Choroid plexus epithelial cell (primary cell): ENCODE results near the gene FOXN4.

Source experiments
- DNase-seq: peaks from one replicate; pipeline ENCODE4 v3.0.0-alpha.2; 2010; ENCODE audit warnings: low read depth
- H3K4me3 ChIP-seq: 2 replicates; pipeline ENCODE4 v1.5.1; 2011; ENCODE audit warnings: low read depth, mild to moderate bottlenecking, control low read depth, low read length, moderate library complexity
- TF ChIP-seq, protein P1 (sequence below): conservative IDR thresholded peaks from 2 replicates; pipeline ENCODE4 v1.5.1; 2011; ENCODE audit warnings: low read depth, mild to moderate bottlenecking, control low read depth, inconsistent platforms, low read length, moderate library complexity

The FOXN4 gene

DNA sequence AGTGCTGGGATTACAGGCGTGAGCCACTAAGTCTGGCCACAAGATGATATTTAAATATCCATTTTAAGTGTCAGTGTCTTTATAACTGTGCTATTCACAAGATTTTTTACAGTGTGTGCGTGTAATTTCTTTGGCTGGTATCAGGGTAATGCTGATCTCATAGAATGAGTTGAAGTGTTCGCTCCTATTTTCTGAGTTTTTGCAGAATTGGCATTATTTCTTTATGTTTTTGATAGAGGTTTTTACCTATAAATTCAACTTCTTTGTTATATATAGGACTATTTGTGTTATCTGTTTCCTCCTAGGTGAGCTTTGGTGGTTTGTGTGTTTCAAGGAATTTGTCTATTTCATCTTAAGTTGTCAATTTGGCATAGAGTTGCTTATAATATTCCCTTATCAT lies 45.6 kb downstream of the FOXN4 start:
- TF ChIP-seq, protein P1, sequence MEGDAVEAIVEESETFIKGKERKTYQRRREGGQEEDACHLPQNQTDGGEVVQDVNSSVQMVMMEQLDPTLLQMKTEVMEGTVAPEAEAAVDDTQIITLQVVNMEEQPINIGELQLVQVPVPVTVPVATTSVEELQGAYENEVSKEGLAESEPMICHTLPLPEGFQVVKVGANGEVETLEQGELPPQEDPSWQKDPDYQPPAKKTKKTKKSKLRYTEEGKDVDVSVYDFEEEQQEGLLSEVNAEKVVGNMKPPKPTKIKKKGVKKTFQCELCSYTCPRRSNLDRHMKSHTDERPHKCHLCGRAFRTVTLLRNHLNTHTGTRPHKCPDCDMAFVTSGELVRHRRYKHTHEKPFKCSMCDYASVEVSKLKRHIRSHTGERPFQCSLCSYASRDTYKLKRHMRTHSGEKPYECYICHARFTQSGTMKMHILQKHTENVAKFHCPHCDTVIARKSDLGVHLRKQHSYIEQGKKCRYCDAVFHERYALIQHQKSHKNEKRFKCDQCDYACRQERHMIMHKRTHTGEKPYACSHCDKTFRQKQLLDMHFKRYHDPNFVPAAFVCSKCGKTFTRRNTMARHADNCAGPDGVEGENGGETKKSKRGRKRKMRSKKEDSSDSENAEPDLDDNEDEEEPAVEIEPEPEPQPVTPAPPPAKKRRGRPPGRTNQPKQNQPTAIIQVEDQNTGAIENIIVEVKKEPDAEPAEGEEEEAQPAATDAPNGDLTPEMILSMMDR: no peak
- DNase-seq: no peak
- no peak overlapping the region for H3K4me3 ChIP-seq

DNA sequence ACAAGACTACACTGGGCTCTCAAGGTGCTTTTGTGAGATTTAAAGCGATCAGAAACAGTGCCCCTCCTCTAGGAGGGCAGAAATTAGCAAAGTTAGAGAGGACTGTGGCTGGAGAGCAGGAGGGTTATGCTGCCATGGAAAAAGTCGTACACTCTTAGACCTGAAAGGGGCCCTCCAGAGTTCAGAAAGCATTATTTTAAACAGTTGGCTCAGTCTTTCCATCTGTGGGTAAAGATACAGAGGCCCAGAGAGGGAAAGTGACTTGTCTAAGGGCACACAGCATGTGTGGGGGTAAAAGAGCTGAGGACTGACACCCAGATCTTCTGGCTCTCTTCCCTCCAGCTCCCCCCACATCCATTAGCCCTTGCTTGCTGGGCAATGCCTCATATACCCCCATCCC lies 47.1 kb downstream of the FOXN4 start:
- no peak overlapping the region for H3K4me3 ChIP-seq
- DNase-seq: no peak
- TF ChIP-seq, protein P1: no peak

DNA sequence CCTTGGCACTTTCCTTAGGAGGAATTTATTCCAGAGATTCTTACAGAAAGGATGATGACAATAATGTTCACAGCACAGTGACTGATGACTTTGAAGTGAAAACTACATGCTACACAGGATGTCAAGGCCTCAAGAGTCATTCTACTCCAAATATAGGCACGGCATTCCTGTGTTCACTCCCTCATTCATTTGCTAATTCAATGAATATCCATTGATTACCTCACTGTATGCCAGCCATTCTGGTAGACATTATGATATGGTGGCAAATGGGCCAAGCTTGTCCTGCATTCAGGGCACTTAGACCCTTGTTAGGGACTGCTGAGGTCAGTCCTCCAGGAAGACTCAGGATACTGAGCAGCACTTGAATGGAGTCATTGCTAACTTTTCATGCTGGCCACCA lies 48.0 kb downstream of the FOXN4 start:
- DNase-seq: no peak
- TF ChIP-seq, protein P1: no peak
- no peak overlapping the region for H3K4me3 ChIP-seq

DNA sequence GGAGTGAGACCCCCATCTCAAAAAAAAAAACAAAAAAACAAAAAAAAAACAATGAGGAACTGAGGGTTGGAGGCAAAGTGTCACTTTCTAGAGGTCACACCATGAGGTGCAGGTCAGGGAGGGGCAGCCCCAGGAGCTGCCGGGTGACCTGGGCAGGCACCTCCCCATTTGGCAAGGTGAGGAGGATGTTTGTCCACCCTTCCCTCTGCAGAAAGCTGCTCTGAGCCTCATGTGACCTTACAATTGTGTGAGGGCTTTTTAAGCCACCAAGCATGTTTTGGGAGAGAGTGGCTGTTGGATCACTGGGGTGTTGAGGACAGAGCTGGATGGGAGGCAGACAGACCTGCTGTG lies 49.6 kb downstream of the FOXN4 start:
- TF ChIP-seq, protein P1: no peak
- no peak for DNase-seq
- H3K4me3 ChIP-seq: no peak overlapping the region

DNA sequence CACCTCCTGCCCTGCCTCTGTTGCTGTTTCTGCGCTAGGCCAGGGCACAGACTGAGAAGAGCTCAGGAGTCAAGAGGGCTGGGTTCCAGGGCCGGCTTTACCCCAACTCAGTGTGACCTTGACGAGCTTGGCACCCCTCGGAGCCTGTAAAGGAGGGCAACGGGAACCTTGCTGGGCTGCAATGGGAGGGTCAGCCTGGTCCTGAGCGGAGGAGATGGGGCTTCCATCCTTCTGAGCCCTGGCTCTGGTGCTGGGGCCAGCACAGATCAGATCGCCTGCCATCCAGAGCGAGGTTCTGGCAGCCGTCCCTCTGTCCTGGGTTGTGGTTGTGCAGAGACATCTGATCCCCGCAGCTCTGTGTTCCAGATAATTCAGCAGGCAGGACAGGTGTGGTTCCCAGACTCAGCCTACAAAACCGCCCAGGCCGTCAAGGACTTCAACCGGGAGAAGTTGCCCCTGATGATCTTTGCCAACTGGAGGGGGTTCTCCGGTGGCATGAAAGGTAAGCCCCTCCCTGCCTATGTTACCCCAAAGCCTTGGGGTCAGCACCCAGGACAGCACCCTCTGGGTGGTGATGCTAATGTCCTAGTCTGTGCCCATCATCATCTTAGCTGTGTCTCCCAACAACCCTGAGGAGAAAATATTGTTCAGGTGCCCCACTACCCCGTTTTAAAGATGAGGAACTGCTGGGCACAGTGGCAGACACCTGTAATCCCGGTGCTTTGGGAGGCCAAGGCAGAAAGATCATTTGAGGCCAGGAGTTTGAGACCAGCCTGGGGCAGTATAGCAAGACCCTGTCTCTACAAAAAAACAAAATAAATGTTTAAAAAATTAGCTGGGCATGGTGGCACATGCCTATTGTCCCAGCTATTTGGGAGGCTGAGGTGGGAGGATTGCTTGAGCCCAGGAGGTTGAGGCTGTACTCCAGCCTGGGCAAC lies 50.2 kb downstream of the FOXN4 start:
- TF ChIP-seq, protein P1: no peak
- no peak overlapping the region for H3K4me3 ChIP-seq
- no peak for DNase-seq

DNA sequence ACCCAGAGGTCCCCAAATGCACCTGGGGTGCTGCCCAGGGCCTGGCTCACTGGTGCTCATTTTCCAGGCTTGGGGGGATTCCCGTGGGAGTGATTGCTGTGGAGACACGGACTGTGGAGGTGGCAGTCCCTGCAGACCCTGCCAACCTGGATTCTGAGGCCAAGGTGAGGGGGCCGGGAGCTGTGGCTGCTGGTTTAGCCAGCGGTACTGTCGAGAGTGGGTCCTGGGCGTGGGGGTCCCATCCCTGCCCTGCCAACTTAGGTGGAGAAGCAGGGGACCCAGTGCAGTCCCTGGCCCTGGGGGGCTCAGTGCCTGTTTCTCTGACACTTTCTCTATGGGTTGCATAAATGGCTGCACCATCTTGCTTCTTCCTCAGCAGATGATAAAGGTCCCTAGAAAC lies 50.9 kb downstream of the FOXN4 start:
- no peak overlapping the region for H3K4me3 ChIP-seq
- TF ChIP-seq, protein P1: no peak
- no peak for DNase-seq

DNA sequence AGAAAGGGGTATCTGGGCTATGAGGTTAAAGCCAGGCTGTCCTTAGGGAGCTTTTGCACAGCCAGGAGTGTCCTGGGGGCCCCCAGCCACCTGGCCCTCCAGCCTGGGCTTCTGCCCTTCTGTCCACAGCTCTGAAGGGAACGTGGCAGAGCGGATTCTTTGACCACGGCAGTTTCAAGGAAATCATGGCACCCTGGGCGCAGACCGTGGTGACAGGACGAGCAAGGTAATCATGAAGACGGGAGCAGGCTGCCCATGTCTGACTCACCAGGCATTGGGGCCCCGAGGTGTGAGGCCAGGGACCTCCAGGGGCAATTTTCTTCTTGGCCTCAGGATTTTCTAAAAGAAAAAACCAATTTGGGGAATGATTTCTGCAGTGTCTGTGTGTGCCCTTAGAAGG lies 53.1 kb downstream of the FOXN4 start:
- no peak overlapping the region for H3K4me3 ChIP-seq
- DNase-seq: no peak
- TF ChIP-seq, protein P1: no peak
